Activated T-cell treated with anti-CD3 and anti-CD28 coated beads for 24 hours (primary cell): ENCODE results near the gene ZFYVE28.
"Not testable (repeated sequence)": the region's sequence is repeated elsewhere in the genome, so short reads cannot be mapped to it uniquely, and the experiment has no call there.

Experiments used
- DNase-seq: peaks from one replicate; pipeline ENCODE4 v3.0.0-alpha.2; 2020; ENCODE audit warnings: low read depth

ZFYVE28 gene

DNA sequence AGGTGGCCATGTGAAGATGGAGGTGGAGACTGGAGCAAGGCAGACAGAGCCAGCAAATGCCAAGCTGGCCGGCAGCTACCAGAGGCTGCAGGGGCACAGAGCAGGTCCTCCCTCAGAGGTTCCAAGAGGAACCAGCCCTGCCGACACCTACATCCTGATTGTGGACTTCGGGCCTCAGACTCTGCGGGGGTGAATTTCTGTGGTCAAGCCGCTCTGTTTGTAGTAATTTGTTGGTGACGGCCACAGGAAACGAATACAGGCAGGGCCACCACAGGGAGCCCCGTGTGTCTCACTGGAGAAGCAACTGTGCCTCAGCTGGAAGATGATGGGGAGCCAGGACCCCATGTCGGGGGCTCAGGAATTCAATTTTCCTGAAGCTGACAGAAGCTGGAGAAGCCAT, 28.3 kb downstream of the ZFYVE28 start:
- DNase-seq: no peak

DNA sequence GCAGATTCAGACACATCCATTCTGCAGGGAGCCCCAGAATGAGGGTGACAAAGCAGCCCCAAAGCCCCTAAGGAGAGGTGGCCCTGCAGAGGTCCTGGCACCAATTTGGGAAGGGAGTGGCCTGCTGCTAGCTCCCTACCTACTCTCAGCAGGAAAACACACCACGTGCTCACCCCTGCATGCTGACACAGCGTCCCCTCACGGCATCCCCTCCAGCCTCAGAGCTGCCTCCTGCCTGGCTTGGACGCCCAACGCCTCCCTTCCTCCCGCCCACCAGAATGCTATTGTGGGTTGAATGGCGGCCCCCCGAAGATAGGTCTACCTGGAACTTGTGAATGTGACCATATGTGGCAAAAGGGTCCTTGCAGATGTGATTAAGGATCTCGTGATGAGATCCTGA, 28.8 kb downstream of the ZFYVE28 start:
- no peak for DNase-seq

- DNase-seq: no peak
Measured at GRCh38 chr4:2388429-2389182, 29.8 kb downstream of the ZFYVE28 start.

- no peak for DNase-seq
Measured at GRCh38 chr4:2387829-2388228, 30.6 kb downstream of the ZFYVE28 start.

- no peak for DNase-seq
Measured at GRCh38 chr4:2387218-2387617, 31.2 kb downstream of the ZFYVE28 start.

DNA sequence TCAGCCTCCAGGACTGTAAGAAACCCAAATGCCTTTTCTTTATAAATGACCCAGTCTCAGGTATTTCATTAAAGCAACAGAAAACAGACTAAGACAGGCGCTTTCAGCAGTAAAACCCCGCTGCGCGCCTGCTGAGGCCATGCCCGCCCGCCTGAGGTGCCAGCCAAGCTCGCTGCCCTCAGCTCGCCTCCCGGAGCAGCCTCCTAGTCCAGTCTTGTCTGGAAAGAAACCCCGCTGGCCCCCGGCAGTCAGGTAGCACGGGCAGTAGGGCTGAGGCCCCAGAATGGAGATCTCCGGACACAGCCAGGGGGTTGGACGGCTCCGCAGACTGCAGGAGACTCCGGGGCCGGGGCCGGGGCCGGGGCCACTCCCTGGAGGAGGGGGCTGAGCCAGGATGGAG, 31.7 kb downstream of the ZFYVE28 start:
- no peak for DNase-seq

- no peak for DNase-seq
Measured at GRCh38 chr4:2385516-2385915, 32.9 kb downstream of the ZFYVE28 start.

GRCh38 chr4:2384245-2384644, 34.2 kb downstream of the ZFYVE28 start:
- DNase-seq: no peak

DNA sequence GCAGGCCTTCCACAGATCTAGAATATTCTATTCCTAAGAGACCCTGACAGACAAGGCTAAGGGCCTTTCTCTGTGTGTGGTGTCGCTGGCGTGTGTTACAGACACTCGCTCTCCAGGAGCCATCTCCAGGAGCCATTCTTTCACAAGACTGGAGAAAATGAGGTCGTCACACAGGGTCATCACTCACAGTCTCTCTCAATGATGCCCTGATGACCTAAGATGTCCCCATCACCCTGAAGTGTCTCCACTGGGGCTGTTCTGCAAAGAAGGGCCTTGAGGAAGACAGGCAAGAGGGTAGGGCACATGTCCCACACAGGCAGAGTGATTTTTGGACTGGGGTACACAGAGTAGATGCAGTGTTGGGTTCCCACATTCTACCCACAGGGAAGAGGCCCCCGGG, 34.7 kb downstream of the ZFYVE28 start:
- DNase-seq: no peak

DNA sequence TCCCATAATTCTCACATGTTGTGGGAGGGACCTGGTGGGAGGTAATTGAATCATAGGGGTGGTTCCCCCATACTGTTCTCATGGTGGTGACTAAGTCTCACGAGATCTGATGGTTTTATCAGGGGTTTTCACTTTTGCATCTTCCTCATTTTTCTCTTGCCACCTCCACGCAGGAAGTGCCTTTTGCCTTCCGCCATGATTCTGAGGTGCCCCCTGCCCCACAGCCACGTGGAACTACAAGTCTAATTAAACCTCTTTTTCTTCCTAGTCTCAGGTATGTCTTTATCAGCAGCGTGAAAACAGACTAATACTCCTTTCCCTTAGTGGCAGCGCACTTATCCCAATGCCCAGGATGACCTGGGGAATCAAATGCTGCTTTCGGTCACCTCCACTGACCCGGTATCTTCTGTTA, 35.2 kb downstream of the ZFYVE28 start:
- DNase-seq: not testable (repeated sequence)

- not testable (repeated sequence) for DNase-seq
Measured at GRCh38 chr4:2382769-2383202, 35.7 kb downstream of the ZFYVE28 start.

DNA sequence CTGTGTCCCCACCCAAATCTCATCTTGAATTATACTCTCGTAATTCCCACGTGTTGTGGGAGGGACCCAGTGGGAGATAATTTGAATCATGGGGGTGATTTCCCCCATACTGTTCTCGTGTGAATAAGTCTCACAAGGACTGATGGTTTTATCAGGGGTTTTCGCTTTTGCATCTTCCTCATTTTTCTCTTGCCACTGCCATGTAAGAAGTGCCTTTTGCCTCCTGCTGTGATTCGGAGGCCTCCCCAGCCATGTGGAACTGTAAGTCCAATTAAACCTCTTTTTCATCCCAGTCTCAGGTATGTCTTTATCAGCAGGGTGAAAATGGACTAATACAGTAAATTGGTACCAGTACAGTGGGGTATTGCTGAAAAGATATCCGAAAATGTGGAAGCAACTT, 37.9 kb downstream of the ZFYVE28 start:
- DNase-seq: not testable (repeated sequence)

- DNase-seq: no peak
Measured at GRCh38 chr4:2378898-2379297, 39.5 kb downstream of the ZFYVE28 start.

GRCh38 chr4:2378401-2378800, 40.0 kb downstream of the ZFYVE28 start:
- DNase-seq: no peak

- DNase-seq: no peak
Measured at GRCh38 chr4:2377241-2377640, 41.2 kb downstream of the ZFYVE28 start.

GRCh38 chr4:2375427-2375826, 43.0 kb downstream of the ZFYVE28 start:
- DNase-seq: no peak

- DNase-seq: no peak
Measured at GRCh38 chr4:2373532-2373931, 44.9 kb downstream of the ZFYVE28 start.

- DNase-seq: no peak
Measured at GRCh38 chr4:2372488-2373030, 45.9 kb downstream of the ZFYVE28 start.

DNA sequence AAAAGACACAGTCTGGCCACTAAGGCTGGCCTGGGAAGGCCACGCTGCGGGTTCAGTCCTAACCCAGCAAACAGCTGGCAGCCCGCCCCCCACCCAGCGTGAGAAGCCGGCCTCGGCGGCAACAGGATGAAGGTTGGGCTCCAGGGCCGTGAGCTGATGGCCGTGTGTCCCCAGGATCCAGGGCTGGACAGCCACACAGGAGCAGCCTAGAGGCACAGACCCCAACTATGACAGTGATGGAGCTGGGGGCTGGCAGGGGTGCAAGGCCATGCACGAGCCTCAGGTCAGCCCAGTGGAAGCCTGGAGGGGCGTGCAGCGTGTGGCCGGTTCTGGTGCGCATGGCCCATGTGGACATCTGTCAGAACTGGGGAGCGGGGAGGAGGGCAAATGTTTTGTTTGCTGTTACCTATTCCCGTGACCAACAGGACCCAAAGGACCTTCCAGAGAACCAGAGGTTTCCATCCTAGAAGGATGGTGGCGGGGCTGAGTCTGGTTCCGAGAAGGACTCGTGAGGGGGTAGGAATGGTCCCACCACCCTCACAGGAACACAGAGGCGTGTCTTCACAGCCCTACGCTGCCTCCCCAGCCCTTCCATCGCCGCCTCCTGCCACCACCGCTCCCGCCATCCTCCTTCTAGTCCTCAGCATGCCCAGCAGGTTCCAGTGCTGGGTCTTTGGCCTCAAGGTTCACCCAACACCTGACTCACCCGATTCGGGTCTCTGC, 46.5 kb downstream of the ZFYVE28 start:
- no peak for DNase-seq

GRCh38 chr4:2370597-2371320, 47.7 kb downstream of the ZFYVE28 start:
- DNase-seq: no peak

- DNase-seq: no peak
Measured at GRCh38 chr4:2368746-2369437, 49.6 kb downstream of the ZFYVE28 start.

GRCh38 chr4:2367626-2368025, 50.8 kb downstream of the ZFYVE28 start:
- no peak for DNase-seq
